ENCODE data around the gene POLR2J2.
"Not testable (repeated sequence)": the region's sequence is repeated elsewhere in the genome, so short reads cannot be mapped to it uniquely, and the experiment has no call there.

POLR2J2 gene

DNA sequence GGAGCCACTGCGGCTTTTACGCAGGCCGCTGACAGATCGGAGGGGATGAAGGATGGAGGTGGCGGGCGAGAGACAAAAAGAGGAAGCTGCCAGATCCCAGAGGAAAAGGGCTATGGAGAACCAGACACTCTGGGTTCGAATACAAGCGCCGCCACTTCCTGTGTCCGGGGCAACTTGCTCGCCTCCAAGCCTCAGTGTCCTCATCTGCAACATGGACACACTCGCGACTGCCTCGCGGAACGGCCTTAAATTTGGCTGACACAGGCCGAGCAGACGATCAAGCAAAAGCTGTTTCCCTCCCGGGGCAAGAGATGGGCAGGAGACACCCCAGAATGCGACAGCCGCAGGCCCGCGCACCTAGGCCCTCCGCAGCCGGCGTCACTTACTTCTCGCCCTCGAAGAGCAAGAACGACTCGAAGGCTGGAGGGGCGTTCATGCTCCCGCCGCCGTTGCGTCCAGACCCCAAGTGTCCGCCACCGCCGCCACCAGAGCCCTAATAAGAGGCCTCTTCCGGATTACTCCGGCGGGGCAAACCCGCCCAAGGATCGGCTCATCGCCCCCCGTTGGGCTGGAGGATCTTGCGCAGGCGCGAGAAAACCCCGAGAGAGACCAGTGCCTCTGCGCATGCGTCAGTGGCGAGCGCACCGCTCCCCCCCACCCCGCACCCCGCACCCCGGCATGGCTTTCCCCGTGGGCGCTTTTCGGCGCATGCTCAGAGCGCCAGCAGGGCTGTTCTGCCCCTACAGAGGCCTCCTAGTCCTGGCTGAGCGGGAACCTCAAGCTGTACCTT, at the start of gene POLR2J2:
POLR2J2 (minus strand) TSS at position 498 of the 790 bp plus-strand sequence; CDS start at position 436, 62 bp downstream.
- not testable (repeated sequence) for DNase-seq

DNA sequence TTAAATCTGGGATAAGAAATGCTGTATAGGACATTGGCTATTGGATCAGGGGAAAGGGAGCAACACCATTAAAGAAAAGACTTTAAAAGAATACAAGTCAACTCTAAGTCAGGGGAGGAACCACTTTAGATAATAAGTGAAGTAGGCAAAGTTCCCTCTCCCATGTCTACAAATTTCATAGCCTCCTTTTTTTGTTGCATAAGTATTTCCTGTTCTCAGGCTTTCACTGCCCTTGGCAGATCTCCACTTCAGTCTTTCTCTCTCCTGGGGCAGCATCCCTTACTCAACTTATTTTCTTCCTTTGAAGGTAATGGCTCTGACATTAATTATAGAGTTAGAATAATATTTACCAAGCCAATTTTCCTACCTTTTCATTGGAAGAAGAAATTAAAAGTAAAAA, 47.0 kb upstream of the POLR2J2 start:
- not testable (repeated sequence) for DNase-seq

DNA sequence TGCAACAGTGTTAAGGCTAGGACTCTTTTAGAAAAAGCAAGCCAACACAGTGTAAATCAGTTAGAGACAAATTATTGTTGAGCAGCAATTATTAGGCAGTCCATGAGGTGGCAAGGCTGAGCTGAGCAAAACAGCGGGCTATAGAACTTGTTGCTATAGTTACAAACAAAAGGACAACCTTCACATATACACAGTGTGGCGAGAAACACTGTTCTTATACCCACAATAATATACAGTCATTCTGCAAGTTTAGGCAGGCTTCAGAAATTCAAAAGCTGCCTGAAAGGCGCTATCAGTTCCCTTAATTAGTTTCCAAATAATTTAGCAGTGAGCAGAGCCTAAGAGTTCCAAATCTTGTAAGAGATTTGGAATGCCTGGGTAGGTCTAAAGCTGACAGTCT, 44.3 kb upstream of the POLR2J2 start:
- DNase-seq = not testable (repeated sequence)

DNA sequence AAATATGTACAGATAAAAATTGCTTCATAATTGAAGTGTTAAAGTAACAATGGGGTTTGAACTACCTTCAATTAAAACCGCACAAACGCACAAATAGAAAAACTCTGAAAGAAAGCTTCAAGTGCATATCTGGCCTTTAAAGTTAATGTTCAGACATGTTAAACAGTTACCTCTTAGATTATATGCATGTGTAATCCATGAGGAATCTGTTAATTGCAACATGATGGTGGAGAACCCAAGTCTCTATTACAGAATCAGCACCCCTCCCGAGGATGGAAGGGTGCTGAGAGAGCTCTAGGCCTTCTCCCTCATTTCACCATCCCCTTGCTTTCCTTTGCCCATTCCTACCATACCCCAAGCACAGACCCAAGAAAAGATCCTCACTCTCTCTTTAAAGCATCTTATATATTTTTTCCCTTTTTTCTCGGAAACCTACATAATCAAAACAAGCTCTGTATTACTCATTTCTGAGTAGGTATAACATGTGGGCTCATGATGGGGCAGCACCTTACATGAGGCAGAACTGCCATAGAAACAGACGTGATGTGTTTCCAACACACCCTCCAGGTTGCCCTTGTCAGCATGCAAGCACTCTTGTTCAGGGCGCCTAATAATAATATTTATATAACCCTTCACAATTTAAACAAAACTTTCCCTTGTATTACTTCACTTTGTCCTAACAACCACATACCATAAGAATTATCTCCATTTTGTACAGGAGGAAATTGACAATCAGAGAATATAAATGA, 43.5 kb upstream of the POLR2J2 start:
- DNase-seq = not testable (repeated sequence)

DNA sequence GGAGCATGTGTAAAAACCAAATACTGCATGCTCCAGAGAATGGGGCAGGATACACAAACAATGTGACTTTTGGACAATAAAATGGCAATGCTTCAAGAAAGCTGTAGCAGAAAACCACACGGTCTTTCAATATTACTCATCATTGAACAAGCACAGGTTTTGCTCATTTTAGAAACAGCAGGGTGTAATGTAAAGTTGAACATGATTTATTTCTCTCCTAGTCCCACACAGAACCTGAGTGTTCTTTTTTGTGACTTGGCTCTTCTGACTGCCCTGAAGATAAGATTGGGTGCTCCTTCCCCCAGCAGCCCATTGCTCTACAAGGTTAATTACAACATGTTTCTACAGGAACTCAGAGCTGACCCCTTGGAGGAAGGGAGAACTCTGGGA, 42.2 kb upstream of the POLR2J2 start:
- not testable (repeated sequence) for DNase-seq

DNA sequence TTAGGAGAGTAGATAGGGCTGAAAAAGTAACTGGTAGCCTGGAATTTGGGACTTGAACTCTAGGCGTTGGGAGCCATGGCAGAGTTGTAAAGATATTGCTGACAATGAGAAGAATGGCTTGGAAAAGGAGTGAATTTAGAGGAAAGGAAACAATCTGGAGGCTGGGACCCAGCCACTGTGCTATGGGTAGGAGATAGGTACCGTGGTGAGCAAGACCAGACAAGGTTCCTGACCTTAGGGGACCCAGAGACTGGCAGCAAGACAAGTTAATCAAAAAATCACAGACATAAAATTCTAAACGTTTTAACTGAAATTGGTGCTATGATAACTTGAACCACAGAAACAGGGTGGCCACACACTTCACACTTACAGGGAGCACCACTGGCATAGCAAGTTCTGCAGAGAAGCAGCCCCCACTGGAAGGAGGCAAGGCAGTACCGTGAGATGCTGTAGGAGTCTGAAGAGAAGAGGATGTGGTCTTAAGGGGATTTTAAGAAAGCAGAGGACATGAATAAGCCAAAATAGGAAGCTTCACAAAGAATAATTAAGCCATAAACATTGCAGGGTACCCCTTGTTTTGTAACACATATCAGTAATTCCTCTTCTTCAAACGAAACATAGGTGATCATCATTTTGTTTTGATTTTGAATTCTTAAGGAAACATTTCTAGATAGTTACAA, 41.7 kb upstream of the POLR2J2 start:
- DNase-seq = not testable (repeated sequence)

DNA sequence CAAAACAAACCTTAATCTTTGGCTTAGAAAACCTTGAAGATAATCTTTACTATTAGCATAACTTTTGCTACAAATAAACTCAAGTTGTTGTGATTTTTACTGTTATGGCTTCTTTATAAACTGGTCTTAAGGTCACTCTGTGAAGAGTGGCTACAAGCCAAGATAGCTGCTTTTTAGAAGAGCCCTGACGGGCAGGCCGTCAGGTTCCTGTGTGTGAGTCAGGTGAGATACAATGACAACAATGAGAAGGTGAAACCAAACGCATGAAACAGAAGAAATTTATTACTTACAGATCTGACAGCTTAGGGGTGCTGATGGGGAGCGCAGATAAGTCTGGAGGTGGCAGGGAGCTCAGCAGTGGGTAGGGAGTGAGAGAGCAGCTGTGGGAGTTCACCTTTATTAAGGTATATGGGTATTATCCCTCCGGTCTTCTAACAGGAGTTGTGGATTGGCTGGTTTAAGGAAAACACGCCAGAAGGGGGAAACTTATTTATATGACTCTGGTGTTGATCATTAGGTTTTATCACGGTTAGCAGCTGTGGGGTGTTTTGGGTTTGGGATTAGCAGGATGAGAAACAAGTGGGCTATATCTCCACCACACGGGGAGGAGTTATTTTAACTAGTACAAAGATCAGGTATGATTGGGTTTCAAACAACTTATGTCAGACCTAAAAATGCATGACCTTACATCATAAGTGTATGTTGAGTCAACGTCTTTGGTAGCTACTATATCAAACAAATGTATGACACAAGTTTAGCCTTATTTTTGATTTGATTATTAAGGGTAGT, 27.7 kb upstream of the POLR2J2 start:
- not testable (repeated sequence) for DNase-seq

DNA sequence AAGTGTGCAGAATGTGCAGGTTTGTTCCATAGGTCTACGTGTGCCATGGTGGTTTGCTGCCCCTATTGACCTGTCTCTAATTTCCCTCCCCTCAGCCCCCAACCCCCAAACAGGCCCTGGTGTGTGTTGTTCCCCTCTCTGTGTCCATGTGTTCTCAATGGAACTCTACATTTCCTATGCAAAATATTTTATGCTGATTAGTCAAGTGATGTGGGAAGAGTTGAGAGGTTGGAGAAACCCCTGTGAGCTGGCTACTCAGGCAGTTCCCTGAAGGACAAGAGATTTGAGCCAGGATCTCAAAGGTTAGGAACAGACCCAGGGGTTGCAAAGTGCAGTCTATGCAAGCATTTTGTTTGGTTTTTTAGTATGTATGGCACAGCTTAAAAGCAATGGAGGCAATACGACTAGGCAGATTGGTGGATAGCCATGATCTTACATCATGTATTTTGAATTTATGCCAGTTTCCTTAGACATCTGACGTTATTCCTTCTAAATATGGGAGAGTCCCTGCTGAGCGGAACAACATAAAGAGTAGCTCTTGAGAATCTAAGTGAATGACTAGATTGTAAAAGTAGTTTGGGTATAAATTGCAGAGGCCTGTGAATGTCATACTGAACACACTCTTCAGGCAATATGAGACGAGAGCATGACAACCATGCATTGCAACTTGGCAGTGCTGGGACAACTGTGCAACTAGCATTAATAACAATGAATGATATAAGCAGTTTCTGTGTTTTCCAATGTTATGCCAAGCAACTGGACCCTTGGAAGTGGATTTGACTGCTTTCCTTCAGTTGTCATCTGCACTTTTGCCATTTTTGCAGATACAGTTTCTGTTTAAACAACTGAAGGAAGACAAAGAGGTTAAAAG, 26.4 kb upstream of the POLR2J2 start:
- not testable (repeated sequence) for DNase-seq

DNA sequence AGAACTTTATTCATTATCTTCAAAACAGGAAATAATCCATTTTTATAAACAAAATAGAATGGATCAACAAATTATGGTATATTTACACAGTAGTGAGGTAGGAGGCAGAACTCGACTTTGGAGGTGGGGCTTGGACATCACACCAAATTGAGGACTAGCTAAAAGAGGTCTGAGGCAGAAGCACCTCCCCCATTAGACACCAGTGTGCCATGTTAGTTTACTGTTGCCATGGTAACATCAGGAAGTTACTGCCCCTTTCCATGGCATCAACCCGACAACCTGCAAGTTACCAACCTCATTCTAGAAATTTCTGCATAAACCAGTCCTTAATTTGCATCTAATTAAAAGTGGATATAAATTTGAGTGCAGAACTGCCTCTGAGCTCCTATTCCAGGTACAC, 24.5 kb upstream of the POLR2J2 start:
- not testable (repeated sequence) for DNase-seq

DNA sequence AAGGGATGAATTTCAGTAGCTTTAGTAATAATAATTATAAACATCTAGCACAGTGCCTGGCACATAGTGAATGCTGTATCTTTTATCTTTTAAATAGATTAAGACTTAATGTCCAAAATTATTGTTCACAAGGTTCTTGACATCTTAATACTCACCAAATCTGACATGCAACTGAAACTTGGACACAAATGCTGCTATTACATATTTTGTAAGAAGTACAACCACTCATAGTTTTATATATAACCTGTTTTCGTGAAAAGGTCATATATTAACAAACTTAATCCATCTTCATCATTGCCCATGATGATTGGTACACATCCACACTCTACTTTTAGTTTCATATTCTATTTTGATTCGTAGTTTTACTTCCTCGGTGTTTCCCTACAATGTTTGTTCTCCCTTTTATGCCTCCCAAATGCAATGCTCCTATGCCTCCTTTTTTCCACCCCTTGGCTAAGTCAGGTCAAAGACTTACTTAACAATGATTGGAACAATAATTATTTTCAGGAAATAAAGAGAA, 23.6 kb upstream of the POLR2J2 start:
- not testable (repeated sequence) for DNase-seq

DNA sequence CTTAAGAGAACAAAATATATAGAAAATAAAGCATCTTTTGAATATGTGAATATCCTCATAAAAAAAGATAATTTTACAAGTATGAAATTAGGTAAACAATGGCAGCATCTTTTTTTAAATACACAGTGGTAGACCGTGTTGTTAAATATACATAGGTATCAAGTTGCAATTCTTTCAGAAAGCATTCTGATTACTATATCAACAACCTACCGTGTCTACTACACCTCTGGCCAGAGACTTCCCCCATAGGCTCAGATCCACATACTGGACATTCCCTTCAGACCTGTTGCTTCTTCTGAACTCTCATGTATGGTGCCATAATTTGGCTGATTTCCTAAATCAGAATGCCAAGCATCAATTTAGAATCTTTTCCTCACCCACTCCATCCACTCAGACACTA, 22.5 kb upstream of the POLR2J2 start:
- not testable (repeated sequence) for DNase-seq

DNA sequence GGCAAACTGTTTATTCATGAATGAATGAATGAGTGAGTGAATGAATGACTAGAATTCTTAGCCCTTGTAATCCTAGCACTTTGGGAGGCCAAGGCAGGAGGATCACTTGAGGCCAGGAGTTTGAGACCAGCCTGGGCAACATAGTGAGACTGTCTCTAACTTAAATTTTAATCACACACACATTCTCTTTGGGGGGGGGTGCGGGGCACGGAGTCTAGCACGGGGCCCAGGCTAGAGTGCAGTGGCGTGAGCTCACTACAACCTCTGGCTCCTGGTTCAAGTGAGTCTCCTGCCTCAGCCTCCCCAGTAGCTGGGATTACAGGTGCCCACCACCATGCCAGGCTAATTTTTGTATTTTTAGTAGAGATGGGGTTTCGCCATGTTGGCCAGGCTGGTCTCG, 19.1 kb upstream of the POLR2J2 start:
- DNase-seq = not testable (repeated sequence)

DNA sequence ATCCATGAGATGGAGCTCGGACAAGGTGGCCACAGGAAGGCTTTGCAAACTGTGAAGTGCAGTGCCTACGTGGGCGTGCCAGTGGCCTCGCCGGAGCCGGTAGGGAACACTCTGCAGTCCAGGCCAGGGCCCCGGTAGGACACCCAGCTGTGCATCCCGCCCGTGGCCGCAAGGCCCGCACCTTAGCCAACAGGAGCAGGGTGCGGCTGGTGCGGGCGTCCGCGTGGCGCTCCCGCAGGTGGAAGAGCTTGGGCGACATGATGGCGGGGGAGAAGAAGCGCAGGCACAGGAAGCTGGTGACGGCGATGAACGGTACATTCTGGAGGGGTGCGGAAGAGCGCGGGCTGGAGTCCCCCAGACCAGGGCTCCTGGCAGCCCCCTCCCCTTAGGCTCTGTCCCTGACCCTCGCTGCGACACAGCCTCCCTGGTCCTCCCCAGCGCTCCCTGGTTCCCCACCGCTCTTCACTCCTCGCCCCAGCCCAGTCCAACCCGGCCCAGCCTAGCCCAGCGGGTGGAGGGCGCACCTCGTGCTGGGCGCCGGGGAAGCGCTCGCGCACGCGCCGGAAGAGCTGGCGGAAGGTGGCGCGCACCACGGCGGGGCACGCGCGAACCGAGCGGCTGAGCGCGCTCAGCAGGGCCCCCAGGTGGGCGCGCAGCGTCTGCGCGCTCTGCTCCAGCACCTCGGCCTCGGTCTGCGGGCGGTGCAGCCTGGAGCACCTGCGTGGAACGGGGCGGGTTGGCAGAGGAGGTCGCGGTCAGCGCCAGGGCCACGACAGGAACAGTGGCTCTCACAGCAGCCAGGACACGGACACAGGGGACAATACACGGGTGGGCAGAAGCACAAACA, 18.2 kb upstream of the POLR2J2 start:
- DNase-seq = not testable (repeated sequence)

DNA sequence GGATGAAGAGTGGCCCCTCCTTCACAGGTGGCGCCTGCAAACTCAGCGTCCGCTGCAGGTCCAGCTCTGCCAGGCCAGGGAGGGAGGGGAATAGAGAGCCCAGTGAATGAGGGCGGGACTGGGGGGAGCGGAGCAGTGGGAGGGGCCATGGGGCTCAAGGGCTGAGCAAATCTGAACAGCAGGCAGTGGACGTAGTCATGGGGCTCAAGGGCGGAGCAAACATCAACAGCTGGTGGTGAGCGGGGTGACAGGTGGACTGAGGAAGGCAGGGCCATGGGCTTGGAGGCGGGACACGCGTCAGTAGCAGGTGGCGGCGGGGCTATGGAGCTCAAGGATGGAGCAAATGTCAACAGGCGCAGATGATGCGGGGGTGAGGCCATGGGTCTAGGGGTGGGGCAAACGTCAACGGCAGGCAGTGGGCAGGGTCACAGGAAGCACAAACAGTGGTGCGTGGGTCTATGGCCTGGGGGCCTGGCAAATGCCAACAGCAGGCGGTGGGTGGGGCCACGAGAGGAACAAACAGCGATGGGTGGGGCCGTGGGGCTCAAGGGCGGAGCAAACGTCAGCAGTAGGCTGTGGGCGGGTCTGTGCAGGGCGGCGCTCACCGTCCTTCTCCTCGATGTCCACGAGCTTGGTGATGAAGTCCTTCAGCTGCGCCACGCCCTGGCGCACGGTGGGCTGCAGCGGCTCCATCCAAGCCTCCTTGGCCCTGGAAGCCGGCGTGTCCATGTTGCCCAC, 17.0 kb upstream of the POLR2J2 start:
- DNase-seq = not testable (repeated sequence)

DNA sequence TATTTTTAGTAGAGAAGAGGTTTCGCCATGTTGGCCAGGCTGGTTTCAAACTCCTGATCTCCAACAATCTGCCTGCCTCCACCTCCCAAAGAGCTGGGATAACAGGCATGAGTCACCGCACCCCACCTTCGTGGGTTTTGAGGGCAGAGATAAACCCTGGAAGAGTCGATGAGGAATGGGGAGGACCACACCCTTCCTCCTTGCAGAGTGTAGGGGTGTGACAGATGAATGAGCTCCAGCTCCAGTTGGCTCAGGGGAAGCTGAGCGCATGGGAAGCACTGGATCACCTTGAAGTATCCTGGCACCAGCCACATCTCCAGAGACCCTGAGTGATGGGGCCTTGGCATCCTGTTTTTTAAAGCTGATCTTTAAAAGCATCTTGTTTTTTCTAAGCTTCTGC, 11.1 kb upstream of the POLR2J2 start:
- not testable (repeated sequence) for DNase-seq

DNA sequence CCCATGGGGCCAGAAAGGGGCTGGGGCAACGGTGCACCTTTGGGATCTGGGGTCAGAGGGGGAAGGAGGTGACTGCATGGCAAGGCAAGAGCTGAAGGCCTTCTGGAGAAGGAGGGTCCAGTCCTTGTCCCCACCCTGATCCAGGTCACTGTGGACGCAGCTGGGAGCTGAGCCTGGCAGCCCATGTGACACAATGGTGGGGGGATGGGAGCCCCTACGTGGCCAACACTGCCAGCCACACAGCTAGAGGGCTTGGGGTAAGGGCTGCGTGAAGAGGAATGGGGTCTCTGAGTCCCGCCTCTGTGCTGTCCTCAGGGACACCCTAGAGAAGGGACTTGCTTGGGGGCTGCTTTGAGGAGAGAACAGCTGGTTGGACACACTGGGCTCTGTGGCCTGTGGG, 9.3 kb upstream of the POLR2J2 start:
- DNase-seq = not testable (repeated sequence)

DNA sequence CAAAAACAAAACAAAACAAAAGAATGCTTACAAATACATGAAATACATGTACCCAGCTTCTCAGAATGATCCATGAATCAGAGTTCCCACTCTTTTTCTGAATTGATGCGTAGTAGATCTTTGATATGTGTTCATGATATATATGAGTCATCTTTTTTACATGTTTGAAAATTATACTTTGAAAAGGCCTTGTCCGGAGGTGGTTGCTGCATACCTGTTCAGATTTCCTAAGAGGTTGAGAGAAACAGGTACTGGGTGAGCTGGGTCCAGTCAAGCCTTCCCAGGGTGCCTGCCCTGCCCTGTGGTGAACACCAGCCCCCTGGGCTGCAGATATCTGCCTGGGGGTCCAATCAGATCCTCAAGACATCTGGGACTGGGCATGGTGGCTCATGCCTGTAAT, 4.1 kb upstream of the POLR2J2 start:
- not testable (repeated sequence) for DNase-seq

DNA sequence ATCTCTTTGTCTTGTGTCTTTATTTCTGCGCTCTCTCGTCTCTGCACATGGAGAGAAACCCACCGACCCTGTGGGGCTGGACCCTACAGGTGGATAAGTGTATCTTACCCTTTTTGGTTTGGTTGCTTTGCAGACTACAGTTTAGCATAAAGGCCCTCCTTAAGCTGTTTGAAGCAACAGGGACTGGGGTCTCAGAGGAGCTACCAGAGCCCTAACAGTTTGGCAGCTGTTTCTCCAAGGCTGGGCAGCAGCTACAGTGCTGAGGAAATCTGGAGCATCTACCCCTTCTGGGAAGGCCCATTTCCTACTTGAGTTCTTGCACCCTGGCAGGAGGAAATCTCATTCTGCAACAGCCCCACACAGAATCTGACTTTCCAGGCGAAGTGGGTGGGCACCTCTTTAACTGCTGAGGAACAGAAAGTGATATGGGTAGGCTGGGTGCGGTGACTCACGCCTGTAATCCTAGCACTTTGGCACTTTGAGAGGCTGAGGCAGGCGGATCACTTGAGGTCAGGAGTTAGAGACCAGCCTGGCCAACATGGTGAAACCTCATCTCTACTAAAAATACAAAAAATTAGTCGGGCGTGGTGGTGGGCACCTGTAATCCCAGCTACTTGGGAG, 2.1 kb upstream of the POLR2J2 start:
- DNase-seq = not testable (repeated sequence)

DNA sequence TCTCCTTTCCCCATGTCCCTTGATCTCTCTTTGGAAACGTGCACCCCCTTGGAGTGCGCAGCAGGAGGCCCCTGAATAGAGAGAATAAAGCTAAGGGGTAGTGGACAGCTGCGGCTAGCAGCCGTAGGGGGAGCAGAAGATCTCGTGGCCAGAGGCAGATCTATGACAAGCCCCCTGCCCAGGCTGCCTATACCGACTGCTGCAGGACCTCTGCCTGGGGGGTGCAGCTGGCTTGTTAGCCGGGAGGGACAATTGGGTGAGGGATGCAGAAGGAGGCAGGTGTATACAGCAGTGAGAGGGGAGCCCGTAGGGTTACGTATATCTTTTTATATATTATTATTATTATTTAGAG, 469 bp upstream of the POLR2J2 start:
- not testable (repeated sequence) for DNase-seq
